ENCODE measurements around the gene TMC4.
"Not testable (repeated sequence)": the region's sequence is repeated elsewhere in the genome, so short reads cannot be mapped to it uniquely, and the experiment has no call there.

TMC4 gene

GRCh38 chr19:54207983-54208783 lies 35.2 kb upstream of the TMC4 start:
- no peak for TF ChIP-seq CTCF (IDR thresholded peaks at IDR 0.05; ENCODE audit: low read depth, low read length)
- no peak for TF ChIP-seq EZH2phosphoT487 (IDR thresholded peaks at IDR 0.05; ENCODE audit: low read depth)
- Histone ChIP-seq H3K4me3 (ENCODE audit: low read length) (peak overlapping the region; percentile 28; the same call in 1 of the 2 replicates), H3K4me1 (ENCODE audit: low read length) (peaks cover 56% of the 10 kb centered on the region), H3K9me3 (ENCODE audit: insufficient read depth, low read length) (no peaks in the 10 kb centered on the region), H3K4me2 (ENCODE audit: low read length) (peak overlapping the region; percentile 54), H3K27me3 (ENCODE audit: low read depth, low read length) (no peaks in the 10 kb centered on the region), H3K36me3 (replicated peaks; ENCODE audit: low read depth, low read length) (peaks cover 68% of the 10 kb centered on the region), H3K9ac (ENCODE audit: low read length) (peak overlapping the region; percentile 33; the same call in 1 of the 2 replicates), H4K20me1 (ENCODE audit: insufficient read depth, low read length) (peaks cover 80% of the 10 kb centered on the region), H3K27ac (ENCODE audit: low read length) (peak overlapping the region; percentile 73), H2AFZ (ENCODE audit: low read depth, low read length) (no peak overlapping the region), H3K79me2 (ENCODE audit: low read length) (peaks cover 51% of the 10 kb centered on the region)

- peak overlapping the region; percentile 73 for H3K27ac ChIP-seq (ENCODE audit: low read length)
- peak overlapping the region; percentile 33; the same call in 1 of the 2 replicates for H3K9ac ChIP-seq (ENCODE audit: low read length)
- H4K20me1 ChIP-seq (ENCODE audit: insufficient read depth, low read length) = peaks cover 86% of the 10 kb centered on the region
- TF ChIP-seq EZH2phosphoT487 (IDR thresholded peaks at IDR 0.05; ENCODE audit: low read depth) = no peak
- TF ChIP-seq CTCF (IDR thresholded peaks at IDR 0.05; ENCODE audit: low read depth, low read length) = no peak
- no peaks in the 10 kb centered on the region for H3K27me3 ChIP-seq (ENCODE audit: low read depth, low read length)
- H3K9me3 ChIP-seq (ENCODE audit: insufficient read depth, low read length) = no peaks in the 10 kb centered on the region
- H3K4me3 ChIP-seq (ENCODE audit: low read length) = peak overlapping the region; percentile 28; the same call in 1 of the 2 replicates
- peaks cover 56% of the 10 kb centered on the region for H3K79me2 ChIP-seq (ENCODE audit: low read length)
- H3K4me2 ChIP-seq (ENCODE audit: low read length) = peak overlapping the region; percentile 54
- no peak overlapping the region for H2AFZ ChIP-seq (ENCODE audit: low read depth, low read length)
- peaks cover 62% of the 10 kb centered on the region for H3K4me1 ChIP-seq (ENCODE audit: low read length)
- peaks cover 71% of the 10 kb centered on the region for H3K36me3 ChIP-seq (replicated peaks; ENCODE audit: low read depth, low read length)
These were observed 34.7 kb upstream of the TMC4 start for GRCh38 chr19:54207676-54207982.

- not testable (repeated sequence) for H3K4me3 ChIP-seq (ENCODE audit: low read length); H3K27me3 ChIP-seq (ENCODE audit: low read depth, low read length); H3K9me3 ChIP-seq (ENCODE audit: insufficient read depth, low read length); H2AFZ ChIP-seq (ENCODE audit: low read depth, low read length); H3K9ac ChIP-seq (ENCODE audit: low read length)
- peak overlapping the region; percentile 54 for H3K4me2 ChIP-seq (ENCODE audit: low read length)
- peaks cover 75% of the 10 kb centered on the region for H3K36me3 ChIP-seq (replicated peaks; ENCODE audit: low read depth, low read length)
- H3K27ac ChIP-seq (ENCODE audit: low read length) = peak overlapping the region; percentile 73; the same call in 1 of the 2 replicates
- peaks cover 61% of the 10 kb centered on the region for H3K79me2 ChIP-seq (ENCODE audit: low read length)
- H3K4me1 ChIP-seq (ENCODE audit: low read length) = peaks cover 66% of the 10 kb centered on the region
- H4K20me1 ChIP-seq (ENCODE audit: insufficient read depth, low read length) = peaks cover 90% of the 10 kb centered on the region
These were observed 34.2 kb upstream of the TMC4 start for GRCh38 chr19:54207193-54207592.

GRCh38 chr19:54206831-54207177 lies 33.8 kb upstream of the TMC4 start:
- Histone ChIP-seq H2AFZ (ENCODE audit: low read depth, low read length) (no peak overlapping the region), H3K4me2 (ENCODE audit: low read length) (peak overlapping the region; percentile 54), H3K27ac (ENCODE audit: low read length) (no peak overlapping the region), H3K9ac (ENCODE audit: low read length) (no peak overlapping the region), H3K27me3 (ENCODE audit: low read depth, low read length) (no peaks in the 10 kb centered on the region), H3K4me1 (ENCODE audit: low read length) (peaks cover 70% of the 10 kb centered on the region), H3K79me2 (ENCODE audit: low read length) (peaks cover 64% of the 10 kb centered on the region), H4K20me1 (ENCODE audit: insufficient read depth, low read length) (peaks cover 94% of the 10 kb centered on the region), H3K36me3 (replicated peaks; ENCODE audit: low read depth, low read length) (peaks cover 79% of the 10 kb centered on the region), H3K9me3 (ENCODE audit: insufficient read depth, low read length) (no peaks in the 10 kb centered on the region), H3K4me3 (ENCODE audit: low read length) (no peak overlapping the region)
- TF ChIP-seq CTCF (IDR thresholded peaks at IDR 0.05; ENCODE audit: low read depth, low read length) (no peak), EZH2phosphoT487 (IDR thresholded peaks at IDR 0.05; ENCODE audit: low read depth) (no peak)

Data from OCI-LY3 (cell line).